ENCODE measurements around the gene LBX2.

DNA sequence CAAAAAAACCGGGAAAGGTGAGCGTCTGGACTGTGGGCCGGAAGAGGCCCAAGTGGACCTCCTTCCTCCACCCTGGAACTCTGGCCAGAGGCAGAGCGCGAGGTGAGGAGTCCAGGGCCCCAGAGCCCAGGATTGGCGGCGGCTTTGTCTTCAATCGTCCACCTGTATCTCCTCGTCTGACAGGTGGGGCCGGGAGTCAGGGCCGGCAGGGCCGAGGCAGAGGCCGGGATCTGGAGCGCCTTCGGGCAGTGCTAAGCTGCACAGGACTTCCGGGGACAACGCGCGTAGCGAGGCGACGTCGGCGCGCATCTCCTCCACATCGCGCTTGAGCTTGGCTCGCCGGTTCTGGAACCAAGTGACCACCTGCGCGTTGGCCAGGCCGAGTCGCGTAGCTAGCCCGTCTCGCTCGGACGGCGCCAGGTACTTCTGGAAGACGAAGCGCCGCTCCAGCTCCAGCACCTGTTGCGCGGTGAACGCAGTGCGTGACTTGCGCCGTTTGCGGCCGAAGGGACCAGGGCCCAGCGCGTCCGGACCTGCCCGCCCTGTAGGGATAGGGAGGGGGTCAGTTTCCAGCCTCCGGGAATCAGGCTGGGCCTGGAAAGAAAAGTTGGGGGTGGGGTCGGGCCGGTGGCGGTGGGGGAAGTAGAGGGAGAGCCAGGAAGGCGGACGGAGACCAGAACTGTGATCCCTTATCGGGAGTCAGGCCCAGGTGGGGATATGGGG lies 1.5 kb downstream of the LBX2 start:
- TF ChIP-seq CSDC2 (CRISPR knock-in tag; IDR thresholded peaks at IDR 0.05) (no peak), ARNTL (CRISPR knock-in tag; IDR thresholded peaks at IDR 0.05; ENCODE audit: borderline replicate concordance, low read depth) (no peak), ZFP3 (CRISPR knock-in tag; IDR thresholded peaks at IDR 0.05) (no peak)
- TF ChIP-seq, protein P1, sequence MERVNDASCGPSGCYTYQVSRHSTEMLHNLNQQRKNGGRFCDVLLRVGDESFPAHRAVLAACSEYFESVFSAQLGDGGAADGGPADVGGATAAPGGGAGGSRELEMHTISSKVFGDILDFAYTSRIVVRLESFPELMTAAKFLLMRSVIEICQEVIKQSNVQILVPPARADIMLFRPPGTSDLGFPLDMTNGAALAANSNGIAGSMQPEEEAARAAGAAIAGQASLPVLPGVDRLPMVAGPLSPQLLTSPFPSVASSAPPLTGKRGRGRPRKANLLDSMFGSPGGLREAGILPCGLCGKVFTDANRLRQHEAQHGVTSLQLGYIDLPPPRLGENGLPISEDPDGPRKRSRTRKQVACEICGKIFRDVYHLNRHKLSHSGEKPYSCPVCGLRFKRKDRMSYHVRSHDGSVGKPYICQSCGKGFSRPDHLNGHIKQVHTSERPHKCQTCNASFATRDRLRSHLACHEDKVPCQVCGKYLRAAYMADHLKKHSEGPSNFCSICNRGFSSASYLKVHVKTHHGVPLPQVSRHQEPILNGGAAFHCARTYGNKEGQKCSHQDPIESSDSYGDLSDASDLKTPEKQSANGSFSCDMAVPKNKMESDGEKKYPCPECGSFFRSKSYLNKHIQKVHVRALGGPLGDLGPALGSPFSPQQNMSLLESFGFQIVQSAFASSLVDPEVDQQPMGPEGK (CRISPR knock-in tag; IDR thresholded peaks at IDR 0.05; ENCODE audit: borderline replicate concordance), result no peak
- TF ChIP-seq, protein P2, sequence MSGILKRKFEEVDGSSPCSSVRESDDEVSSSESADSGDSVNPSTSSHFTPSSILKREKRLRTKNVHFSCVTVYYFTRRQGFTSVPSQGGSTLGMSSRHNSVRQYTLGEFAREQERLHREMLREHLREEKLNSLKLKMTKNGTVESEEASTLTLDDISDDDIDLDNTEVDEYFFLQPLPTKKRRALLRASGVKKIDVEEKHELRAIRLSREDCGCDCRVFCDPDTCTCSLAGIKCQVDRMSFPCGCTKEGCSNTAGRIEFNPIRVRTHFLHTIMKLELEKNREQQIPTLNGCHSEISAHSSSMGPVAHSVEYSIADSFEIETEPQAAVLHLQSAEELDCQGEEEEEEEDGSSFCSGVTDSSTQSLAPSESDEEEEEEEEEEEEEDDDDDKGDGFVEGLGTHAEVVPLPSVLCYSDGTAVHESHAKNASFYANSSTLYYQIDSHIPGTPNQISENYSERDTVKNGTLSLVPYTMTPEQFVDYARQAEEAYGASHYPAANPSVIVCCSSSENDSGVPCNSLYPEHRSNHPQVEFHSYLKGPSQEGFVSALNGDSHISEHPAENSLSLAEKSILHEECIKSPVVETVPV (CRISPR knock-in tag; IDR thresholded peaks at IDR 0.05), result no peak
